Measurements from ENCODE around the gene SRMS. TPM values are rescaled to one million over a fixed set of nuclear protein-coding genes. Genes with fewer than 3 reads are reported as not detected.

The SRMS gene
- total RNA-seq, 1 donor from 2014 or later = not detected

- no peaks in the 10 kb centered on the region for H3K36me3 Mint-ChIP-seq
- H3K27me3 Mint-ChIP-seq = peaks cover 3% of the 10 kb centered on the region
- H3K27ac Mint-ChIP-seq = no peak overlapping the region
- TF ChIP-seq, protein P1, sequence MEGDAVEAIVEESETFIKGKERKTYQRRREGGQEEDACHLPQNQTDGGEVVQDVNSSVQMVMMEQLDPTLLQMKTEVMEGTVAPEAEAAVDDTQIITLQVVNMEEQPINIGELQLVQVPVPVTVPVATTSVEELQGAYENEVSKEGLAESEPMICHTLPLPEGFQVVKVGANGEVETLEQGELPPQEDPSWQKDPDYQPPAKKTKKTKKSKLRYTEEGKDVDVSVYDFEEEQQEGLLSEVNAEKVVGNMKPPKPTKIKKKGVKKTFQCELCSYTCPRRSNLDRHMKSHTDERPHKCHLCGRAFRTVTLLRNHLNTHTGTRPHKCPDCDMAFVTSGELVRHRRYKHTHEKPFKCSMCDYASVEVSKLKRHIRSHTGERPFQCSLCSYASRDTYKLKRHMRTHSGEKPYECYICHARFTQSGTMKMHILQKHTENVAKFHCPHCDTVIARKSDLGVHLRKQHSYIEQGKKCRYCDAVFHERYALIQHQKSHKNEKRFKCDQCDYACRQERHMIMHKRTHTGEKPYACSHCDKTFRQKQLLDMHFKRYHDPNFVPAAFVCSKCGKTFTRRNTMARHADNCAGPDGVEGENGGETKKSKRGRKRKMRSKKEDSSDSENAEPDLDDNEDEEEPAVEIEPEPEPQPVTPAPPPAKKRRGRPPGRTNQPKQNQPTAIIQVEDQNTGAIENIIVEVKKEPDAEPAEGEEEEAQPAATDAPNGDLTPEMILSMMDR (conservative IDR thresholded peaks at IDR 0.05) = no peak
- no peak for DNase-seq (ENCODE audit: extremely low spot score, unreplicated experiment)
- no peaks in the 10 kb centered on the region for H3K9me3 Mint-ChIP-seq
- no peak overlapping the region for H3K4me3 Mint-ChIP-seq
- peaks cover 4% of the 10 kb centered on the region for H3K4me1 Mint-ChIP-seq (ENCODE audit: unreplicated experiment)
Measured at GRCh38 chr20:63543733-63544132, 3.8 kb downstream of the SRMS start.

- Mint-ChIP-seq H3K27me3 (peaks cover 3% of the 10 kb centered on the region), H3K4me1 (ENCODE audit: unreplicated experiment) (peaks cover 4% of the 10 kb centered on the region), H3K4me3 (no peak overlapping the region), H3K27ac (no peak overlapping the region), H3K36me3 (no peaks in the 10 kb centered on the region), H3K9me3 (no peaks in the 10 kb centered on the region)
- DNase-seq (ENCODE audit: extremely low spot score, unreplicated experiment) = no peak
- TF ChIP-seq, protein P1 (conservative IDR thresholded peaks at IDR 0.05) = no peak
Measured at GRCh38 chr20:63543131-63543530, 4.4 kb downstream of the SRMS start.

DNA sequence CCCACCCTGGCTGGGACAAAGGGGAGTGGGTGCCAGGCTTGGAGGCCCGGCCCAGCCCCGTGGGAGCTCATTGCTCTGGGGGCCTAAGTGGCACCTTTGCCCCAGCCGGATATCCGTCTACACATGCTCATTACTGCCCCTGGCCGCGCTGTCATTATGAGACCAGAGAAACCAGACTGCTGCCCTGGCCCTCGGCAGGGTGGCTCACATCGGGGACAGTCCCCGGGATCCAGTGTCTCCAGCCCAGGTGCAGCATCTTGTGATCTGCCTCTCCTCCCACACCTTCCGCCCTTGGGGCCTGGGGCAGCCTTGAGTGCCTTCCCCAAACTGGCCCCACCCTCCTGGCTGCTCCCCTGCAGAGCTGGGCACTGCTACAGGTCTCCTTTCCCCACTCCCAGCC, 4.9 kb downstream of the SRMS start:
- no peak overlapping the region for H3K4me3 Mint-ChIP-seq
- H3K36me3 Mint-ChIP-seq = no peaks in the 10 kb centered on the region
- no peak overlapping the region for H3K27ac Mint-ChIP-seq
- TF ChIP-seq, protein P1 (conservative IDR thresholded peaks at IDR 0.05) = no peak
- no peak for DNase-seq (ENCODE audit: extremely low spot score, unreplicated experiment)
- no peaks in the 10 kb centered on the region for H3K9me3 Mint-ChIP-seq
- peaks cover 3% of the 10 kb centered on the region for H3K27me3 Mint-ChIP-seq
- peaks cover 4% of the 10 kb centered on the region for H3K4me1 Mint-ChIP-seq (ENCODE audit: unreplicated experiment)

DNA sequence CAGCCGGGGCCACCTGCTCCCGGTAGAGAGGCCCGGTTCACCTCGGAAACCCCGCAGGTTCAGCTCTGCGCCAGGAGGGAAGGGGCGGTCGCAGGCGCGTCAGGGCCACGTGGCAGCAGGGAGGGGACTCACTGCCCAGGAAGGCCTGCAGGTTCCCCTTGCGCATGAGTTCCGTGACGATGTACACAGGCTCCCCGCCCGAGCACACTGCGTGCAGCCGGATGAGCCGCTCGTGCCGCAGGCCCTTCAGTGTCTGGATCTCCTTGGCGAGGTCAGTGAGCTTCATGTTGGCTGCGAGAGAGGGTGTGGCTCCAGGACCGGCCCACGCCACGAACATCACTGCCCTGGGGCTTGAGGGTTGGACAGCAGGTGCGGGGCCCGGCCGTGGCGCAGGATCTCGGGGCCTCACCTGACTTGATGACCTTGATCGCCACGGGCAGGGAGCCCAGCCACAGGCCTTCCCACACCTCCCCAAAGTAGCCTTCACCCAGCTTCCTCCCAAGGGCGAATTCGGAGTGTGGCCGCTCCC, 5.5 kb downstream of the SRMS start:
- TF ChIP-seq, protein P1 (conservative IDR thresholded peaks at IDR 0.05) = no peak
- no peaks in the 10 kb centered on the region for H3K36me3 Mint-ChIP-seq
- H3K27ac Mint-ChIP-seq = no peak overlapping the region
- H3K9me3 Mint-ChIP-seq = no peaks in the 10 kb centered on the region
- peaks cover 3% of the 10 kb centered on the region for H3K27me3 Mint-ChIP-seq
- no peak for DNase-seq (ENCODE audit: extremely low spot score, unreplicated experiment)
- no peak overlapping the region for H3K4me3 Mint-ChIP-seq
- peaks cover 4% of the 10 kb centered on the region for H3K4me1 Mint-ChIP-seq (ENCODE audit: unreplicated experiment)

DNA sequence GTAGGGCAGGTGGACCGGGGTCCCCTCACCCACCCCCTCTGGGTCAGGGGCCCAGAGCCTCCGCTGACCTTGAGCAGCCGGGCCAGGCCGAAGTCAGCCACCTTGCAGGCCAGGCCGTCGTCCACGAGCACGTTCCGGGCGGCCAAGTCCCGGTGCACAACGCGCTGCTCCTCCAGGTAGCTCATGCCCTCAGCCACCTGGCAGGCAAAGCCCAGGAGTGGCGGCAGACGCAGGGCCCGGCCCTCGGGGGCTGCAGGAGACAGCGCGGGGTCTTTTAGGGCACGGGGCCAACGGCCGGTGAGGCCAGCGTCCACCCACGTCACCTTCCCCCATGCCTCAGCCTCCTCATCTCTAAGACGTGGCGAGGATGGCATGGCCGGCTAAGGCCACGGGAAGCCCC, 6.2 kb downstream of the SRMS start:
- no peaks in the 10 kb centered on the region for H3K9me3 Mint-ChIP-seq
- peaks cover 3% of the 10 kb centered on the region for H3K27me3 Mint-ChIP-seq
- H3K36me3 Mint-ChIP-seq = no peaks in the 10 kb centered on the region
- peaks cover 5% of the 10 kb centered on the region for H3K4me1 Mint-ChIP-seq (ENCODE audit: unreplicated experiment)
- no peak overlapping the region for H3K4me3 Mint-ChIP-seq
- H3K27ac Mint-ChIP-seq = no peak overlapping the region
- DNase-seq (ENCODE audit: extremely low spot score, unreplicated experiment) = no peak
- TF ChIP-seq, protein P1 (conservative IDR thresholded peaks at IDR 0.05) = no peak

Data from type B pancreatic cell (in vitro differentiated cells).